Central memory CD4-positive, alpha-beta T cell (primary cell): ENCODE data around the gene IL18R1.

ENCODE experiments used
- DNase-seq: peaks from one replicate; pipeline ENCODE4 v3.0.0; 2022

IL18R1 gene

GRCh38 chr2:102392096-102392495 lies 36.5 kb downstream of the IL18R1 start:
- no peak for DNase-seq

GRCh38 chr2:102392942-102393341 lies 37.3 kb downstream of the IL18R1 start:
- DNase-seq, result no peak

- no peak for DNase-seq
Measured at GRCh38 chr2:102396012-102396411, 40.4 kb downstream of the IL18R1 start.

- DNase-seq, result no peak
Measured at GRCh38 chr2:102397209-102397608, 41.6 kb downstream of the IL18R1 start.

GRCh38 chr2:102399499-102400141 lies 44.0 kb downstream of the IL18R1 start:
- no peak for DNase-seq

- DNase-seq, result no peak
Measured at GRCh38 chr2:102401456-102401855, 45.9 kb downstream of the IL18R1 start.

GRCh38 chr2:102401865-102402264 lies 46.3 kb downstream of the IL18R1 start:
- no peak for DNase-seq

GRCh38 chr2:102410952-102411351 lies 55.4 kb downstream of the IL18R1 start:
- DNase-seq, result no peak

GRCh38 chr2:102412199-102412598 lies 56.6 kb downstream of the IL18R1 start:
- no peak for DNase-seq

GRCh38 chr2:102417946-102418345 lies 62.4 kb downstream of the IL18R1 start:
- peak; percentile 33 for DNase-seq

- peak; percentile 59 for DNase-seq
Measured at GRCh38 chr2:102418421-102418961, 62.9 kb downstream of the IL18R1 start.

- no peak for DNase-seq
Measured at GRCh38 chr2:102420290-102420689, 64.7 kb downstream of the IL18R1 start.

- DNase-seq, result no peak
Measured at GRCh38 chr2:102421890-102422759, 66.5 kb downstream of the IL18R1 start.

GRCh38 chr2:102422910-102423309 lies 67.3 kb downstream of the IL18R1 start, which contains the start of gene IL18RAP:
Gene IL18RAP (plus strand): TSS chr2:102423160. CDS start chr2:102423278, 118 bp downstream.
- no peak for DNase-seq

GRCh38 chr2:102423368-102423767 lies 67.8 kb downstream of the IL18R1 start:
- DNase-seq, result no peak

GRCh38 chr2:102424754-102425153 lies 69.2 kb downstream of the IL18R1 start:
- no peak for DNase-seq

GRCh38 chr2:102425441-102426132 lies 70.0 kb downstream of the IL18R1 start:
- DNase-seq, result no peak

- no peak for DNase-seq
Measured at GRCh38 chr2:102427249-102427648, 71.7 kb downstream of the IL18R1 start.

- no peak for DNase-seq
Measured at GRCh38 chr2:102428573-102428972, 73.0 kb downstream of the IL18R1 start.

- no peak for DNase-seq
Measured at GRCh38 chr2:102432386-102432785, 76.8 kb downstream of the IL18R1 start.

- no peak for DNase-seq
Measured at GRCh38 chr2:102433973-102434654, 78.5 kb downstream of the IL18R1 start.

GRCh38 chr2:102434655-102435381 lies 79.2 kb downstream of the IL18R1 start:
- no peak for DNase-seq
